PC-9 (cell line): ENCODE data around the gene BACH2. TPM values are rescaled to one million over a fixed set of nuclear protein-coding genes. Genes with fewer than 3 reads are reported as not detected.

Source experiments
- BruUV-seq: library from RNA; stranded (reverse); fragments of 400-500 nt; replicated peaks from 2 replicates; lab custom pipeline; 2021; lab: Mats Ljungman, UMichigan
- CTCF ChIA-PET: fragments of 300-600 bp; sonication (Branson Sonifier 250); formaldehyde crosslinking; loops from one replicate; lab custom pipeline; 2022; ENCODE audit warnings: antibody characterized with exemption; lab: Charles Lee
- POLR2A ChIA-PET: fragments of 300-600 bp; sonication (Branson Sonifier 250); formaldehyde crosslinking; loops from one replicate; lab custom pipeline; 2022; ENCODE audit warnings: antibody characterized with exemption; ENCODE audit not compliant: unreplicated experiment; lab: Charles Lee
- DNase-seq, 2 experiments: peaks; one replicate each; pipeline versions ENCODE4 v3.0.0 to v3.0.0-alpha.2; 2015 to 2022; ENCODE audit warnings: mixed read lengths in 1 of 2
- H2AFZ ChIP-seq: fragments of 200-600 bp; sonication (generic); 2 replicates; pipeline ENCODE4 v1.8.1; 2017; ENCODE audit warnings: antibody characterized with exemption
- H3F3A ChIP-seq: fragments of 200-600 bp; sonication (generic); 2 replicates; pipeline ENCODE4 v1.8.1; 2017; ENCODE audit warnings: antibody characterized with exemption, mild to moderate bottlenecking, low read depth; ENCODE audit not compliant: insufficient read depth
- H3K27ac ChIP-seq: fragments of 200-600 bp; sonication (generic); 2 replicates; pipeline ENCODE4 v1.6.1; 2016; ENCODE audit warnings: mixed run types
- H3K27me3 ChIP-seq: fragments of 200-600 bp; sonication (generic); 2 replicates; pipeline ENCODE4 v1.6.1; 2016; ENCODE audit warnings: low read depth, mixed run types; ENCODE audit not compliant: insufficient read depth
- H3K36me3 ChIP-seq: fragments of 200-600 bp; sonication (generic); 2 replicates; pipeline ENCODE4 v1.6.1; 2016; ENCODE audit warnings: low read depth, mixed run types
- H3K4me1 ChIP-seq: fragments of 200-600 bp; sonication (generic); replicated peaks from 2 replicates; pipeline ENCODE4 v1.6.1; 2016; ENCODE audit warnings: mixed run types; ENCODE audit not compliant: insufficient read depth
- H3K4me2 ChIP-seq: fragments of 200-600 bp; sonication (generic); 2 replicates; pipeline ENCODE4 v1.6.1; 2017; ENCODE audit warnings: mixed run types
- H3K4me3 ChIP-seq: fragments of 200-600 bp; sonication (generic); 2 replicates; pipeline ENCODE4 v1.6.1; 2016; ENCODE audit warnings: mixed run types
- H3K79me2 ChIP-seq: fragments of 200-600 bp; sonication (generic); 2 replicates; pipeline ENCODE4 v1.6.1; 2017; ENCODE audit warnings: low read depth, mixed run types
- H3K9me2 ChIP-seq: fragments of 200-600 bp; sonication (generic); 2 replicates; pipeline ENCODE4 v1.8.1; 2017; ENCODE audit warnings: mild to moderate bottlenecking; ENCODE audit not compliant: insufficient read depth
- H3K9me3 ChIP-seq: fragments of 200-600 bp; sonication (generic); 2 replicates; pipeline ENCODE4 v1.8.1; 2016; ENCODE audit warnings: low read depth; ENCODE audit not compliant: insufficient read depth
- H4K20me1 ChIP-seq: fragments of 200-600 bp; sonication (generic); 2 replicates; pipeline ENCODE4 v1.8.1; 2017; ENCODE audit not compliant: insufficient read depth
- EZH2 ChIP-seq: fragments of 200-600 bp; sonication (generic); IDR thresholded peaks from 2 replicates; pipeline ENCODE4 v1.8.0; 2017; ENCODE audit warnings: antibody characterized with exemption, low read depth
- intact Hi-C: fragments of 100-400 bp; cut with micrococcal nuclease; formaldehyde crosslinking; loops from one replicate; pipeline ENCODE4 v1.10.0; 2022; ENCODE audit not compliant: unreplicated experiment
- total RNA-seq: library from RNA; stranded (reverse); gene quantifications from 2 replicates; pipeline ENCODE4 v1.2.3, GENCODE V29; 2021
- TF ChIP-seq, protein P1 (sequence below): fragments of 200-600 bp; sonication (generic); conservative IDR thresholded peaks from 2 replicates; pipeline ENCODE4 v1.6.1; 2017; ENCODE audit warnings: mixed run types, antibody characterized with exemption, mild to moderate bottlenecking, moderate library complexity

The BACH2 gene
- total RNA-seq, 1 experiment from 2014 or later, result 2.3 TPM

DNA sequence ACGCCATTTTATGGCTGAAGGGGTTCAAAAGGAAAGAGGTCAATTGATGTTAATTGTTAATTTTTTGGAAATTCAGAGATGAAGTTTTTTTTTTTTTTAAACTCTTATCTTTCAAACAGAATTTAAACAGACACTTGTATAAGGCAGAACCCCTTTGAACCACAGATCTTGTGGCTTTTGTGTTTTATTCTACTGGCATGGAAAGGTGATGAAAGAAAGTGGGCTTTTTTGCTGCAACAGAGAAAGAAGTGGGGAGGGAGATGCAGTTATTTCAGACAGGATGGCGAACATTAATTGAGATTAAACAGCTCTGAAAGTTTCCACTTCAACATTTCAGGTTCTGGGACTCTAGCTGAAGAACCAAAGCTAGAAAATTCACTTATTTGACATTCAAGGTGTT lies 201.5 kb downstream of the BACH2 start:
- H3K79me2 ChIP-seq, result no peaks in the 10 kb centered on the region
- no peak overlapping the region for H2AFZ ChIP-seq
- POLR2A ChIA-PET, result no interaction called here
- H3K9me3 ChIP-seq, result no peaks in the 10 kb centered on the region
- H3K9me2 ChIP-seq, result no peaks in the 10 kb centered on the region
- no peak overlapping the region for H3K4me2 ChIP-seq
- H3K4me3 ChIP-seq, result no peak overlapping the region
- CTCF ChIA-PET, result no interaction called here
- H4K20me1 ChIP-seq, result no peaks in the 10 kb centered on the region
- BruUV-seq, result no TSS peak
- H3K36me3 ChIP-seq, result no peaks in the 10 kb centered on the region
- intact Hi-C loops, result loop anchor here (10.0 kb wide), 3 partner anchors 120 to 380 kb away; partner anchors contain the start of gene BACH2
- H3K27me3 ChIP-seq, result no peaks in the 10 kb centered on the region
- no peaks in the 10 kb centered on the region for H3K4me1 ChIP-seq
- DNase-seq, result no peak
- no peak for TF ChIP-seq EZH2
- TF ChIP-seq, protein P1, sequence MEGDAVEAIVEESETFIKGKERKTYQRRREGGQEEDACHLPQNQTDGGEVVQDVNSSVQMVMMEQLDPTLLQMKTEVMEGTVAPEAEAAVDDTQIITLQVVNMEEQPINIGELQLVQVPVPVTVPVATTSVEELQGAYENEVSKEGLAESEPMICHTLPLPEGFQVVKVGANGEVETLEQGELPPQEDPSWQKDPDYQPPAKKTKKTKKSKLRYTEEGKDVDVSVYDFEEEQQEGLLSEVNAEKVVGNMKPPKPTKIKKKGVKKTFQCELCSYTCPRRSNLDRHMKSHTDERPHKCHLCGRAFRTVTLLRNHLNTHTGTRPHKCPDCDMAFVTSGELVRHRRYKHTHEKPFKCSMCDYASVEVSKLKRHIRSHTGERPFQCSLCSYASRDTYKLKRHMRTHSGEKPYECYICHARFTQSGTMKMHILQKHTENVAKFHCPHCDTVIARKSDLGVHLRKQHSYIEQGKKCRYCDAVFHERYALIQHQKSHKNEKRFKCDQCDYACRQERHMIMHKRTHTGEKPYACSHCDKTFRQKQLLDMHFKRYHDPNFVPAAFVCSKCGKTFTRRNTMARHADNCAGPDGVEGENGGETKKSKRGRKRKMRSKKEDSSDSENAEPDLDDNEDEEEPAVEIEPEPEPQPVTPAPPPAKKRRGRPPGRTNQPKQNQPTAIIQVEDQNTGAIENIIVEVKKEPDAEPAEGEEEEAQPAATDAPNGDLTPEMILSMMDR, result no peak
- no peaks in the 10 kb centered on the region for H3F3A ChIP-seq
- no peak overlapping the region for H3K27ac ChIP-seq

DNA sequence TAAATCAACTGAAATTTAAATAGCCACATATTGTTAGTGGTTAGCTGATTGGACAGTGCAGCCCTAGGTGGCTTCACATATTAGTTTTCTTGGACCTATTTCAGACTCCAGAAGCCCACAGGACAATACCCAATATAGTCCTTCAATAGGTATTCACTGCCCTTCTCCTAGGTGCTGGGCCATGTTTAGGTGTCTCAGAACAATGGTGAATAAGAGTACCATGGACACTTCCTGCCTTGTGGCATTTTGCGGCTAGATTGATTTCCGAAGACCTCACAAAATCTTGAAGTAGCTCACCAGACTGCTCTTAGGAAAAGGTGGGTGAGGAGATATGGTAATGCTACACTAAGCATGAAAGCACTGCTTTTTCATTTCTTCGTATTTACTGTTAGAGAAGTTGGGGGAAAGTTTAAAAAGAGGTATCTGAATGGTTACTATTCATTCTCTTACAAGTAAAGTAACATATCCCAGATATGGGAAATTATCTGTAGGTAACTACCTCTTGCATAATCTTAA lies 203.0 kb downstream of the BACH2 start:
- BruUV-seq, result no TSS peak
- ChIA-PET POLR2A (no interaction called here), CTCF (no interaction called here)
- no peak for TF ChIP-seq EZH2
- TF ChIP-seq, protein P1, result no peak
- Histone ChIP-seq H2AFZ (no peak overlapping the region), H3K27me3 (no peaks in the 10 kb centered on the region), H3K9me2 (no peaks in the 10 kb centered on the region), H3K27ac (no peak overlapping the region), H3K9me3 (no peaks in the 10 kb centered on the region), H3K4me2 (no peak overlapping the region), H3K36me3 (no peaks in the 10 kb centered on the region), H3K79me2 (no peaks in the 10 kb centered on the region), H4K20me1 (no peaks in the 10 kb centered on the region), H3K4me3 (no peak overlapping the region), H3K4me1 (peaks cover under 1% of the 10 kb centered on the region; the same call in 1 of the 2 replicates), H3F3A (no peaks in the 10 kb centered on the region)
- intact Hi-C loops, result loop anchor here (10.0 kb wide), 3 partner anchors 119 to 381 kb away; partner anchors contain the start of gene BACH2
- no peak for DNase-seq

DNA sequence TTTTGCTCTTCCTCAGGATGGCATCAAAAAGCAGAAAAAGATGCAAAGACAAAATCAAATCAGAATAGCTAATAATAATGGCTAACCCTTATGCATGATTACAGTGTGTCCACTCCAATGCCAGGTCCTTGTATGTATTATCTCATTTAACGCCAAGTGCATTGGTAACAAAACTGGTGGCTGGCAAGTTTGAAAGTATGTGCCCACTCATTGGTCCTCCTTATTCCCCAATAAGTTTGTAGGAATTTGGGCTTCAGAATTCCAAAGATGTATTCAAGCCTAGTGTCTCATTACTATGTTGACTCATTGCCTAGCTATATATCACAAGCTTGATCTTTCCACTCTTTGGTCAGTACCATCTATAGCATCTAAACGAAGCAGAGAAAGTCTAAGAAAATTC lies 205.8 kb downstream of the BACH2 start:
- Histone ChIP-seq H3K27me3 (no peaks in the 10 kb centered on the region), H3K9me3 (no peaks in the 10 kb centered on the region), H3K9me2 (no peaks in the 10 kb centered on the region), H3K4me1 (peaks cover 26% of the 10 kb centered on the region), H2AFZ (no peak overlapping the region), H3K36me3 (no peaks in the 10 kb centered on the region), H3K4me2 (no peak overlapping the region), H3F3A (no peaks in the 10 kb centered on the region), H4K20me1 (no peaks in the 10 kb centered on the region), H3K4me3 (no peak overlapping the region), H3K79me2 (no peaks in the 10 kb centered on the region), H3K27ac (no peak overlapping the region)
- ChIA-PET POLR2A (no interaction called here), CTCF (no interaction called here)
- no peak for DNase-seq
- TF ChIP-seq, protein P1, result no peak
- TF ChIP-seq EZH2, result no peak
- no TSS peak for BruUV-seq
- intact Hi-C loops, result loop anchor here (10.0 kb wide), 3 partner anchors 116 to 384 kb away; partner anchors contain the start of gene BACH2
